GM21786 (cell line): ENCODE measurements around the gene ABCB10.
"Not testable (repeated sequence)": the region's sequence is repeated elsewhere in the genome, so short reads cannot be mapped to it uniquely, and the experiment has no call there.

Experiments
- ATAC-seq: cut with Tn5 transposase; IDR thresholded peaks from one replicate; pipeline ENCODE4 v1.9.1; 2021; ENCODE audit not compliant: unreplicated experiment

The ABCB10 gene

DNA sequence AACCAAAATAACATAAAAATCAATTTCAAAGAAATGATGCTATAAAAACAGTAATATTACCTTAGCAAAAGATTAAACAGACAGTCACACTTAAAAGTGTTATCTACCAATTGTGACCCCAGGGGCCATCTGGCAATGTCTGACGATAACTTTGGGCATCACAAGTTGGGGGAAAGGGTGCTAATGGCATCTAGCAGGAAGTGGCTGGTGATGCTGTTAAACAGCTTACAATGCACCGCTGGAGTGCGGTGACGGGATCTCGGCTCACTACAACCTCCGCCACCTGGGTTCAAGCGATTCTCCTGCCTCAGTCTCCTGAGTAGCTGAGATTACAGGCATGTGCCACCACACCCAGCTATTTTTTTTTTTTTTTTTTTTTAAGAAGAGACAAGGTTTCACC is 78.0 kb downstream of the ABCB10 start:
- no peak for ATAC-seq

DNA sequence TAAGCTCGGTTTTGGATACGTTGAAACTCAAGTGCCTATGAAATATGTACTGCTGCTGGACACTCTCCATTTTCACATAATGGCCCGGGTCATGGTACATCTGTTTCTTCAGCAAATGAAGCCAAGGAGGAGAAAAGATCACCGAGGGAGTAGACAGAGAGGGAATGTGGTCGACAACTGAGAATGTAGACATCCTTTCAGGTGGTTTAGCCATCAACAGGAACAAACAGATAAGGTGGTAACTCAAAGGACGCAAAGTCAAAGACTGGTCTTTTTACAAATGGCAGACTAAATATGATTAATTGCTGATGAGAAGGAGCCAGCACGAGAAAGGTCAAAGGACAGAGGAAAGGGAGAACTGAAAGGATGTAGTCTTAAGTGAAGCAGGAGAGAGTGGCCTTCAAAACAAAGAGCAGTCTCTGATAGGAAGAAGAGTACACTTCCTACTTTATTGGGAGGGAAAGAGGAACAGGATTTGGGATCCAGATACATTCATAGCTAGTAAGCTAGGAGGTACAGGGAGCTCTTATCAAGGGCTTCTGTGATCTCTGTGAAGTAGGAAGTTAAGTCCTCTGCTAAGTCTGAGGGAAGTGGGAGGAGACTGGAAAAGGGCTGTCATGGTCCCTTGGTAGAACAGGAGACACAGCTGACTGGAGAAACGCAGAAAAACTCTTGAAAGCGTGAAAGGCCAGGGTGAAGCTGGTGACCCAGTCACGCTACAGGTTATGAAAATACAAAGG is 78.7 kb downstream of the ABCB10 start:
- ATAC-seq, result peak; percentile 84

DNA sequence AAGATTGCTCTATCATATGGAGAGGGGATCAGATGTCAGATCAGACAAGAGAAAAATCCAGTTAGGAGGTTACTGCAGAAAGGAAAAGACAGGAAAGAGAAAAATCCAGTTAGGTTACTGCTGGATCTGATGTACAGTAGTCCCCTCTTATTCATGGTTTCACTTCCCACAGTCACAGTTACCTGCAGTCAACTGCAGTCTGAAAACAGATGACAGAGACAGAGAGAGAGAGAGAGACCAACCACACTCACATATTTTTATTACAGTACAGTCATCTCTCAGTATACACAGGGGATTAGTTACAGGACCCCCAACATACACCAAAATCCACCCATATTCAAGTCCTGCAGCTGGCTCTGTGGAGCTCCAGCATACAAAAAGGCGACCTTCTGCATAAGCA is 79.7 kb downstream of the ABCB10 start:
- ATAC-seq, result peak; percentile 67

DNA sequence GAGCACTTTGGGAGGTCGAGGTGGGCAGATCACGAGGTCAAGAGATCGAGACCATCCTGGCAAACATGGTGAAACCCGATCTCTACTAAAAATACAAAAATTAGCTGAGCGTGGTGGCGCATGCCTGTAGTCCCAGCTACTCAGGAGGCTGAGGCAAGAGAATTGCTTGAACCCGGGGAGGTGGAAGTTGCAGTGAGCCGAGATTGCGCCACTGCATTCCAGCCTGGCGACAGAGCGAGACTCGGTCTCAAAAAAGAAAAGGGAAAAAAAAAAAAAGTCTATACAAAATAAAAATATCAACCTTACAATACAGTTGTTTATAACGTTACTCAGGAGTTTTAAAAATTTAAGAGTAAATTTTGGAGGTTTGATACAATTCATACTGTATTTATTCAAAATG is 82.6 kb downstream of the ABCB10 start:
- ATAC-seq, result not testable (repeated sequence)

DNA sequence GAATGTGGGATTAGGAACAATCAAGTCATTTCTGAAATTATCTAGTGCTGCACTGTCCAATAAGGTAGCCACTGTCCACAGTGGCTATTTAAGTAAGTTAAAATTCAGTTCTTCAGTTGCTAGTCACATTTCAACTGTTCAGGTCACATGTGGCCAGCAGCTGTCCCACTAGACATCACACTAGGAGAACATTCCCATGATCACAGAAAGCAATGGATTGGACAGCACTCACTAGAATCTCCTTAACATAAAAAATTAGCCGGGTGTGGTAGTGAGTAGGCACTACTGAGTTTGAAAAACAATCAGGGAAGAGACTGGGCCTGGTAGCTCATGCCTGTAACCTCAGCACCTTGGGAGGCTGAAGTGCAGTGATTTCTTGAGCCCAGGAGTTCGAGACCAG is 84.0 kb downstream of the ABCB10 start:
- ATAC-seq, result no peak

DNA sequence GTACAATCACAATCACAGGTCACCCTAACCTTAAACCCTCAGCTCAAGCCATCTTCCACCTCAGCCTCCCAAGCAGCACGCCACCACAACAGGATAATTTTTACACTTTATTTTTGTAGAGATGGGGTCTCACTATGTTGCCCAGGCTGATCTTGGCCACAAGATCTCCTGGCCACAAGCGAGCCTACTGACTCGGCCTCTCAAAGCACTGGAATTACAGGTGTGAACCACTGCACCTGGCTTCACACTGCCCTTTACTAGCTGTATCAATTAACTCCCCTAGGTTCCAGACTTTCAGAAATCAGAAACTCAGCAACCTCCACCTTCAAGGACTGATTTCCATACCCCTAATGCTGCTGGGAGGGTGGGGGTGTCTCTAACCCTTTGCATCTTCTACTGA is 87.3 kb downstream of the ABCB10 start:
- ATAC-seq, result no peak

DNA sequence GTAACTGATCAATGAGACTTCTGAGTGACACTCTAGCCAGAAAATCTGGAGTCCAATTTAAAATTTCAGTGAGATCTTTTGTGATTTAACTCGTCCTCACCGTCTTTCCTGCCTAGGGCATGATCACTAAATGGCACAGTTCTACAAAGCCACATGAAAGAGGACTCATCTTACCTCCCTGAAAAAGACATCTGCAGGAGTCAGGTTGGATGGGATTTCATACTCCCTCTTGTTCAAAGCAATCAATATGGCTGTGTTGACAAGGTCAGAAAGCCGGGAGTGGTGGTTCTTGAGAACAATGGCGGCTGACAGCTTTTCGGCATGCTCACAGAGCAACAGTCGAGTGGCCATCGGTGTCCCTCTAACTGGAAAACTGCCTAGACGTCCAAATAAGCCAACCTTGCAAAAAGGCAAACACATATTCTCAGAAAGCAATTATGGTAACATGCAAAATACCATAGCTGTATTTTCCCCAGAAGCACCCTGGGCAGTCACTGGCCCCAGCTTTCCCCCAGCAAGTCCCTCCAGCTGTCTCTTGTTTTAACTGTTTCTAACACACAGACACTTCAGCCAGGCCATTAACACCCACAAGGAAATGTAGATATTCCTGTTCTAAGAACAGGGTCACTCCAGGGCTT is 88.0 kb downstream of the ABCB10 start:
- no peak for ATAC-seq

DNA sequence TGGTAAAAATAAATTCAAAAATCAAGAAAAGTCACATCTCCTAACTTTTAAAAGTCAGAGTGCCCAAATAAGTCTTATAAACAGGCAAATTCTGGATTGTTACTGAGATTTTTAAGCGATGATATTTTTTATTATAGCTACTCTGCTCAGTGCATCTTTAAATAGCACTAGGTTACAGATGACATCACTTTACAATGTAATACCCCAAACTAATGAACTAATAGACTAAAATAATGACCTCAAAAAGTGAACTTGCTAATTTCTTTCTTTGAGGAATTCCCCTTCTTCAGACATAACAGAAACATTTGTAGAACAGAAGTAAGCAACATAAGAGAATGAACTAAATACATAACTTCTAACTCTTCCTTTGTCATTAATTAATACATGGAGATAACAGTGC is 91.6 kb downstream of the ABCB10 start:
- no peak for ATAC-seq
